Endothelial cell of umbilical vein (primary cell): ENCODE measurements around the gene NWD2. TPM values are rescaled to one million over a fixed set of nuclear protein-coding genes. Genes with fewer than 3 reads are reported as not detected.

Experiments
- BruUV-seq: library from RNA; stranded (reverse); fragments of 400-500 nt; replicated peaks from 2 replicates; lab custom pipeline; 2021; lab: Mats Ljungman, UMichigan
- CTCF ChIA-PET: fragments of 300-600, 350-600 bp; sonication (Branson Sonifier 250); formaldehyde crosslinking; loops from one replicate; lab custom pipeline; 2021; ENCODE audit warnings: antibody characterized with exemption, inconsistent platforms; lab: Charles Lee
- POLR2A ChIA-PET: fragments of 300-600, 350-600 bp; sonication (Branson Sonifier 250); formaldehyde crosslinking; loops from one replicate; lab custom pipeline; 2021; ENCODE audit warnings: antibody characterized with exemption, inconsistent platforms; lab: Charles Lee
- DNase-seq: peaks from one replicate; pipeline ENCODE4 v3.0.0-alpha.2; 2011; ENCODE audit warnings: low read depth, low spot score
- FAIRE-seq: peaks from 2 replicates; lab custom pipeline; 2011; peaks lifted over from hg19 to GRCh38; lab: Jason Lieb, UNC
- H2AFZ ChIP-seq: 2 replicates; pipeline ENCODE4 v1.6.0; 2012; ENCODE audit warnings: low read depth, low read length, control low read depth, inconsistent platforms
- H3K27ac ChIP-seq: 2 replicates; pipeline ENCODE4 v1.5.1; 2011; ENCODE audit warnings: low read depth, mild to moderate bottlenecking, control low read depth, low read length, moderate library complexity; ENCODE audit not compliant: insufficient read depth
- H3K27me3 ChIP-seq, 2 experiments: 2 replicates each; pipeline versions ENCODE4 v1.6.0 to v1.6.1; 2011; ENCODE audit warnings: low read length in 2 of 2, mixed read lengths in 1 of 2; ENCODE audit not compliant: control insufficient read depth in 2 of 2, insufficient read depth in 2 of 2
- H3K36me3 ChIP-seq, 2 experiments: 2 replicates in 1 of 2; 3 replicates in 1 of 2; pipeline ENCODE4 v1.5.1; 2011; ENCODE audit warnings: low read length in 2 of 2, mild to moderate bottlenecking in 1 of 2, moderate library complexity in 1 of 2; ENCODE audit not compliant: control insufficient read depth in 2 of 2, insufficient read depth in 2 of 2; ENCODE audit errors: extremely low read depth in 1 of 2
- H3K4me1 ChIP-seq: 3 replicates; pipeline ENCODE4 v1.5.1; 2011; ENCODE audit warnings: mild to moderate bottlenecking, low read length; ENCODE audit not compliant: control insufficient read depth, insufficient read depth; ENCODE audit errors: extremely low read depth
- H3K4me2 ChIP-seq: 2 replicates; pipeline ENCODE4 v1.6.1; 2011; ENCODE audit warnings: low read length, control low read depth, mixed read lengths; ENCODE audit not compliant: insufficient read depth
- H3K4me3 ChIP-seq, 3 experiments: fragments of 200-600 bp in 1 of 3; sonication (generic), shearing (Covaris generic) in 1 of 3; replicated peaks in 1 of 3; 2 replicates each; pipeline ENCODE4 v1.5.1; 2011 to 2016; ENCODE audit warnings: control low read depth in 3 of 3, low read length in 3 of 3, mild to moderate bottlenecking in 2 of 3, inconsistent platforms in 1 of 3, low read depth in 1 of 3, moderate library complexity in 1 of 3; ENCODE audit not compliant: insufficient read depth in 1 of 3
- H3K79me2 ChIP-seq: 2 replicates; pipeline ENCODE4 v1.6.0; 2012; ENCODE audit warnings: low read length, inconsistent platforms; ENCODE audit not compliant: control insufficient read depth, insufficient read depth
- H3K9ac ChIP-seq: replicated peaks from 2 replicates; pipeline ENCODE3; 2011; ENCODE audit warnings: low read length, control low read depth; ENCODE audit not compliant: insufficient read depth; ENCODE audit errors: extremely low read depth
- H3K9me1 ChIP-seq: replicated peaks from 3 replicates; pipeline ENCODE4 v1.6.0; 2011; ENCODE audit warnings: mild to moderate bottlenecking, low read length; ENCODE audit not compliant: control insufficient read depth, insufficient read depth; ENCODE audit errors: extremely low read depth
- H3K9me3 ChIP-seq: replicated peaks from 2 replicates; pipeline ENCODE4 v1.5.1; 2012; ENCODE audit warnings: low read length, inconsistent platforms; ENCODE audit not compliant: control insufficient read depth, insufficient read depth
- H4K20me1 ChIP-seq: replicated peaks from 2 replicates; pipeline ENCODE3; 2011; ENCODE audit warnings: mild to moderate bottlenecking, low read length; ENCODE audit not compliant: control insufficient read depth, insufficient read depth; ENCODE audit errors: extremely low read depth
- CTCF ChIP-seq, 2 donors: IDR thresholded peaks; 1 replicate in 1 of 2; 2 replicates in 1 of 2; pipeline ENCODE4 v1.5.1; 2011; ENCODE audit warnings: low read length in 2 of 2, mild to moderate bottlenecking in 2 of 2, moderate library complexity in 2 of 2, control low read depth in 1 of 2, inconsistent platforms in 1 of 2, low read depth in 1 of 2; ENCODE audit not compliant: insufficient read depth in 1 of 2; ENCODE audit errors: extremely low read depth in 1 of 2
- EZH2 ChIP-seq: IDR thresholded peaks from 2 replicates; pipeline ENCODE4 v1.6.1; 2012; ENCODE audit warnings: borderline replicate concordance, low read depth, mild to moderate bottlenecking, moderate library complexity, low read length, inconsistent platforms; ENCODE audit not compliant: severe bottlenecking
- FOS ChIP-seq: IDR thresholded peaks from 2 replicates; pipeline ENCODE4 v1.6.1; 2011; ENCODE audit warnings: mild to moderate bottlenecking, low read length, moderate library complexity, borderline replicate concordance; ENCODE audit not compliant: insufficient read depth
- GATA2 ChIP-seq: IDR thresholded peaks from 2 replicates; pipeline ENCODE4 v1.7.0; 2011; ENCODE audit warnings: low read depth, mild to moderate bottlenecking, moderate library complexity, mixed read lengths, low read length; ENCODE audit not compliant: insufficient read length, insufficient read depth
- JUN ChIP-seq: IDR thresholded peaks from 2 replicates; pipeline ENCODE4 v1.6.1; 2011; ENCODE audit warnings: borderline replicate concordance, low read depth; ENCODE audit not compliant: insufficient read length, insufficient read depth
- MYC ChIP-seq: IDR thresholded peaks from one replicate; pipeline ENCODE4 v1.6.1; 2011; ENCODE audit warnings: mild to moderate bottlenecking, low read depth, low read length
- POLR2A ChIP-seq: IDR thresholded peaks from 2 replicates; pipeline ENCODE4 v1.6.1; 2012; ENCODE audit warnings: low read depth, mild to moderate bottlenecking, control low read depth, low read length
- POLR2AphosphoS5 ChIP-seq: IDR thresholded peaks from 2 replicates; pipeline ENCODE4 v1.6.1; 2012; ENCODE audit warnings: low read depth, mild to moderate bottlenecking, control low read depth, low read length, moderate library complexity; ENCODE audit not compliant: insufficient read depth
- dilution Hi-C: fragments of 300-500 bp; cut with MboI; formaldehyde crosslinking; loops from one replicate; pipeline ENCODE4 v1.15.0; 2019; ENCODE audit warnings: low sequenced_read_pairs; ENCODE audit not compliant: extremely low pct_ligation_motif_present
- intact Hi-C: fragments of 100-400 bp; cut with micrococcal nuclease; formaldehyde crosslinking; loops from one replicate; pipeline ENCODE4 v1.10.0; 2022
- polyA plus RNA-seq, 4 experiments: library from polyadenylated mRNA; depleted of rRNA in 3 of 4; stranded (reverse) in 3 of 4; unstranded in 1 of 4; fragments of >200 nt; gene quantifications; 2 replicates each; pipeline versions ENCODE4 v1.2.1 to v1.2.3, GENCODE V29; 2011 to 2012; ENCODE audit warnings: missing spikeins in 1 of 4
- total RNA-seq: library from RNA; stranded (reverse); gene quantifications from 2 replicates; pipeline ENCODE4 v1.2.3, GENCODE V29; 2021
- TF ChIP-seq, protein P1 (sequence below): IDR thresholded peaks from 2 replicates; pipeline ENCODE4 v1.6.1; 2011; ENCODE audit not compliant: insufficient read depth, insufficient read length

NWD2 gene
- total and polyA plus RNA-seq, 2 donors (not counting 3 experiments of a cell fraction or from before 2014, with no cell fraction given) = not detected

DNA sequence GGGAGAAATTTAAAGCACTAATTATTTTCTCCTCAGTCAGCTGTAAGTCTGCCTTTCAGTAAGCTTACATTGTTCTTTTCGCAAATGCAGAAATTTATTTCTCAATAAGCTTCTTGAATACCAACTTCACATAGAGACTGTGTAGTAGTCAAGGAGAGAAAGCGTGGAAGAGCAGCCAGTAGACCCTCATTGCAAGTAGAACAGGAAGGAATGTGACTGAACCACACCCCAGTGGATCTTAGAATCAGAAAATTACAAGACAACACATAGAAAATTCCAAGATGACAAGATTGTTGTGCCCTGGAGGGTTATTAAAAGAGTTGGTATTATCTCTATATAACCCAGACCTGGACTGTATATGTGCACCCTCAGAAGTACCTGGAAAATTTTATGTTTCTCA is 224.7 kb downstream of the NWD2 start:
- Histone ChIP-seq H3K9me3 (no peaks in the 10 kb centered on the region), H2AFZ (no peak overlapping the region), H3K9ac (no peak overlapping the region), H3K4me3 (no peak overlapping the region), H3K4me1 (no peaks in the 10 kb centered on the region), H3K79me2 (no peaks in the 10 kb centered on the region), H3K36me3 (no peaks in the 10 kb centered on the region), H4K20me1 (no peaks in the 10 kb centered on the region), H3K4me2 (no peak overlapping the region), H3K27ac (no peak overlapping the region), H3K9me1 (no peaks in the 10 kb centered on the region), H3K27me3 (peaks cover 0 to 2% of the 10 kb centered on the region in 2 experiments)
- DNase-seq (no peak), FAIRE-seq (no peak)
- ChIA-PET POLR2A (no interaction called here), CTCF (no interaction called here)
- dilution Hi-C loops = no loop called here
- TF ChIP-seq POLR2AphosphoS5 (no peak), CTCF (IDR thresholded peaks at IDR 0.05; ENCODE audit: extremely low read depth in 1 of 2, insufficient read depth in 1 of 2, low read depth in 1 of 2, low read length in 2 of 2) (no peak)
- TF ChIP-seq, protein P1, sequence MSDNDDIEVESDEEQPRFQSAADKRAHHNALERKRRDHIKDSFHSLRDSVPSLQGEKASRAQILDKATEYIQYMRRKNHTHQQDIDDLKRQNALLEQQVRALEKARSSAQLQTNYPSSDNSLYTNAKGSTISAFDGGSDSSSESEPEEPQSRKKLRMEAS = no peak
- intact Hi-C loops = no loop called here
- BruUV-seq = no TSS peak

- Histone ChIP-seq H3K4me1 (no peaks in the 10 kb centered on the region), H3K27ac (no peak overlapping the region), H3K9me3 (no peaks in the 10 kb centered on the region), H3K4me3 (no peak overlapping the region), H3K27me3 (peaks cover 0 to 2% of the 10 kb centered on the region in 2 experiments), H3K9me1 (no peaks in the 10 kb centered on the region), H3K9ac (no peak overlapping the region), H3K4me2 (no peak overlapping the region), H3K36me3 (no peaks in the 10 kb centered on the region), H4K20me1 (no peaks in the 10 kb centered on the region), H2AFZ (no peak overlapping the region), H3K79me2 (no peaks in the 10 kb centered on the region)
- FAIRE-seq (no peak), DNase-seq (no peak)
- dilution Hi-C loops = no loop called here
- CTCF ChIA-PET = interaction anchor here (1.3 kb wide), 1 partner anchor 97 kb away, joined by 3 read pairs; no protein-coding TSS in a partner anchor
- POLR2A ChIA-PET = no interaction called here
- no peak for TF ChIP-seq POLR2A
- no peak for TF ChIP-seq JUN
- no peak for TF ChIP-seq GATA2
- TF ChIP-seq EZH2 = no peak
- TF ChIP-seq MYC = no peak
- TF ChIP-seq CTCF (IDR thresholded peaks at IDR 0.05; ENCODE audit: extremely low read depth in 1 of 2, insufficient read depth in 1 of 2, low read depth in 1 of 2, low read length in 2 of 2) = no peak
- TF ChIP-seq FOS = no peak
- TF ChIP-seq, protein P1 = no peak
- no peak for TF ChIP-seq POLR2AphosphoS5
- intact Hi-C loops = no loop called here
- BruUV-seq = no TSS peak
Measured at GRCh38 chr4:37470245-37470644, 225.7 kb downstream of the NWD2 start.
